ENCODE data around the gene SLC38A5. TPM values are rescaled to one million over a fixed set of nuclear protein-coding genes. Genes with fewer than 3 reads are reported as not detected.

SLC38A5 gene
- total RNA-seq, 1 experiment from 2014 or later = 54.6 TPM

DNA sequence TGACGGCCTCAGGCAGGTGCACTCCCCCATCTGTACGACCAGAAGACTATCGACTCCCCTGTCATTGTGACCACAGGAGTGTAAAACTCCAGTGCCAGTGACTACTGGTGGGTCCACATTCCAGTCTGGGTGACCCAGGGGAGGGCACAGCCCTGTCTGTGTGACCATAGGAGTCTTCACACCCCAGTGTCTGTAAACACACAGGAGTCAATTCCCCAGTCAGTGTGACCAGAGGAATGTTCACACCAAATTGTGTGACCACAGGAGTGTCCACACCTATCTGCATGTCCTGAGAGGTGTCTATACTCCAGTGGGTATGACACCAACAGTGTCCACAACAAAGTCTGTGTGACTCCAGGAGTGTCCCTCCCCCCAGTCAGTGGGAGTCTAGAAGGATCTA is 18.0 kb upstream of the SLC38A5 start:
- 0 out of 4 replicates have a peak overlapping the region, but pooled peaks of 1 of the 2 experiments have one; percentile 9 for H3K4me3 ChIP-seq (replicated peaks in 1 of 2; ENCODE audit: low read depth in 1 of 2, low read length in 2 of 2)
- H3K9ac ChIP-seq (ENCODE audit: low read length) = peak overlapping the region; percentile 52
- no peak for TF ChIP-seq EZH2phosphoT487 (IDR thresholded peaks at IDR 0.05; ENCODE audit: borderline replicate concordance)
- no peak for TF ChIP-seq EZH2 (IDR thresholded peaks at IDR 0.05)
- TF ChIP-seq SIN3A (IDR thresholded peaks at IDR 0.05; ENCODE audit: low read depth) = no peak
- TF ChIP-seq, protein P1, sequence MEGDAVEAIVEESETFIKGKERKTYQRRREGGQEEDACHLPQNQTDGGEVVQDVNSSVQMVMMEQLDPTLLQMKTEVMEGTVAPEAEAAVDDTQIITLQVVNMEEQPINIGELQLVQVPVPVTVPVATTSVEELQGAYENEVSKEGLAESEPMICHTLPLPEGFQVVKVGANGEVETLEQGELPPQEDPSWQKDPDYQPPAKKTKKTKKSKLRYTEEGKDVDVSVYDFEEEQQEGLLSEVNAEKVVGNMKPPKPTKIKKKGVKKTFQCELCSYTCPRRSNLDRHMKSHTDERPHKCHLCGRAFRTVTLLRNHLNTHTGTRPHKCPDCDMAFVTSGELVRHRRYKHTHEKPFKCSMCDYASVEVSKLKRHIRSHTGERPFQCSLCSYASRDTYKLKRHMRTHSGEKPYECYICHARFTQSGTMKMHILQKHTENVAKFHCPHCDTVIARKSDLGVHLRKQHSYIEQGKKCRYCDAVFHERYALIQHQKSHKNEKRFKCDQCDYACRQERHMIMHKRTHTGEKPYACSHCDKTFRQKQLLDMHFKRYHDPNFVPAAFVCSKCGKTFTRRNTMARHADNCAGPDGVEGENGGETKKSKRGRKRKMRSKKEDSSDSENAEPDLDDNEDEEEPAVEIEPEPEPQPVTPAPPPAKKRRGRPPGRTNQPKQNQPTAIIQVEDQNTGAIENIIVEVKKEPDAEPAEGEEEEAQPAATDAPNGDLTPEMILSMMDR (IDR thresholded peaks at IDR 0.05 in 2 of 3, conservative IDR thresholded peaks at IDR 0.05 in 1 of 3; ENCODE audit: borderline replicate concordance in 1 of 3, insufficient read depth in 1 of 3, low read depth in 2 of 3, low read length in 2 of 3) = no peak
- no peak for TF ChIP-seq POLR2AphosphoS5 (IDR thresholded peaks at IDR 0.05; ENCODE audit: low read depth, low read length)
- no peak for TF ChIP-seq RAD21 (IDR thresholded peaks at IDR 0.05; ENCODE audit: low read depth)
- TF ChIP-seq YY1 (IDR thresholded peaks at IDR 0.05; ENCODE audit: extremely low read depth, insufficient replicate concordance, low read depth, low read length) = no peak
- no peaks in the 10 kb centered on the region for H3K9me3 ChIP-seq (ENCODE audit: control insufficient read depth in 1 of 2, insufficient read depth in 1 of 2, low read depth in 1 of 2, low read length in 2 of 2)
- H4K20me1 ChIP-seq (ENCODE audit: insufficient read depth) = no peaks in the 10 kb centered on the region
- H3K79me2 ChIP-seq (ENCODE audit: insufficient read depth, low read length) = no peaks in the 10 kb centered on the region
- peak overlapping the region; percentile 62 for H3K4me2 ChIP-seq (ENCODE audit: low read length)
- H3K27ac ChIP-seq (ENCODE audit: low read depth, low read length) = peak overlapping the region; percentile 36
- ChIA-PET POLR2A (no interaction called here), CTCF (no interaction called here), RAD21 (ENCODE audit: low non-redundant PET in 1 of 2, low total read pairs in 2 of 2, uncharacterized antibody in 2 of 2, unreplicated experiment in 2 of 2) (no interaction called here)
- peaks cover 0 to under 1% of the 10 kb centered on the region in 2 experiments; a peak in 1 of 4 replicates for H3K36me3 ChIP-seq (ENCODE audit: control insufficient read depth in 1 of 2, insufficient read depth in 2 of 2, low read length in 2 of 2)
- intact Hi-C loops (cut with micrococcal nuclease) = no loop called here
- DNase-seq (ENCODE audit: low read depth, low spot score) = no peak
- peaks cover 6 to 55% of the 10 kb centered on the region in 2 experiments; a peak in 3 of 4 replicates for H3K4me1 ChIP-seq (ENCODE audit: control insufficient read depth in 1 of 2, insufficient read depth in 2 of 2, low read length in 2 of 2)
- no TSS peak for BruUV-seq (replicated peaks)
- H3K9me2 ChIP-seq (ENCODE audit: insufficient read depth) = no peaks in the 10 kb centered on the region
- H3K27me3 ChIP-seq (ENCODE audit: insufficient read depth, low read length) = no peaks in the 10 kb centered on the region
- ATAC-seq = peak; percentile 24
- no peak overlapping the region for H2AFZ ChIP-seq (ENCODE audit: low read depth, low read length, poor library complexity, severe bottlenecking)

DNA sequence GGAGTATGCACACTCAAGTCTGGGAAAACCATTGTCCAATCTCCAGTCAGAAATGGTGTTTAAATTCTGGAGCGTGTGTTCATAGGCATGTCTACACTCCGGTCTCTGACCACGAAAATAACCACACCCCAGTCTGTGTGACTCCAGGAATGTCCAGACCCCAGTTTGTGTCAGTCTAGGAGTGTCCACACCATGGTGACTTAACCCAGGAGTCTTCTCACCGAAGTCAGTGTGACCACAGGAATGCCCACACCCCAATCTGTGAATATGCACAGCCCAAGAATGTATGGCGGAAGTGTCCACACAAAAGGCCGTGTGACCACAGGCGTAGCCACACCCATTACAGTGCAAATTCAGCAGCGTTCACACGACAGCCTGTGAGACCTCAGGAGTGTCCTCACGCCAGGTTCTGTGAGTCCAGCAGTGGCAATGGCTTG is 17.3 kb upstream of the SLC38A5 start:
- Histone ChIP-seq H3K4me3 (replicated peaks in 1 of 2; ENCODE audit: low read depth in 1 of 2, low read length in 2 of 2) (peak overlapping the region in 1 of 2 experiments; percentile 9; a peak in 1 of 4 replicates), H3K27me3 (ENCODE audit: insufficient read depth, low read length) (no peaks in the 10 kb centered on the region), H3K79me2 (ENCODE audit: insufficient read depth, low read length) (no peaks in the 10 kb centered on the region), H2AFZ (ENCODE audit: low read depth, low read length, poor library complexity, severe bottlenecking) (no peak overlapping the region), H3K9me2 (ENCODE audit: insufficient read depth) (no peaks in the 10 kb centered on the region), H3K36me3 (ENCODE audit: control insufficient read depth in 1 of 2, insufficient read depth in 2 of 2, low read length in 2 of 2) (peaks cover under 1 to 2% of the 10 kb centered on the region in 2 experiments; a peak in 1 of 4 replicates), H3K4me2 (ENCODE audit: low read length) (peak overlapping the region; percentile 62), H3K9ac (ENCODE audit: low read length) (peak overlapping the region; percentile 52), H4K20me1 (ENCODE audit: insufficient read depth) (no peaks in the 10 kb centered on the region), H3K27ac (ENCODE audit: low read depth, low read length) (peak overlapping the region; percentile 36), H3K4me1 (ENCODE audit: control insufficient read depth in 1 of 2, insufficient read depth in 2 of 2, low read length in 2 of 2) (peaks cover 6 to 51% of the 10 kb centered on the region in 2 experiments; a peak in 3 of 4 replicates), H3K9me3 (ENCODE audit: control insufficient read depth in 1 of 2, insufficient read depth in 1 of 2, low read depth in 1 of 2, low read length in 2 of 2) (no peaks in the 10 kb centered on the region)
- intact Hi-C loops (cut with micrococcal nuclease) = no loop called here
- ATAC-seq = peak; percentile 90
- DNase-seq (ENCODE audit: low read depth, low spot score) = peak; percentile 90
- no TSS peak for BruUV-seq (replicated peaks)
- TF ChIP-seq FOSL1 (IDR thresholded peaks at IDR 0.05; ENCODE audit: low read depth) (no peak), YY1 (IDR thresholded peaks at IDR 0.05; ENCODE audit: extremely low read depth, insufficient replicate concordance, low read depth, low read length) (no peak), RAD21 (IDR thresholded peaks at IDR 0.05; ENCODE audit: low read depth) (no peak), ZFX (IDR thresholded peaks at IDR 0.05) (no peak), POLR2A (IDR thresholded peaks at IDR 0.05; ENCODE audit: borderline replicate concordance, extremely low read depth, insufficient read depth, insufficient read length) (no peak), SIN3A (IDR thresholded peaks at IDR 0.05; ENCODE audit: low read depth) (no peak), CBX3 (IDR thresholded peaks at IDR 0.05; ENCODE audit: low read depth) (no peak), EZH2 (IDR thresholded peaks at IDR 0.05) (no peak)
- ChIA-PET CTCF (no interaction called here), POLR2A (no interaction called here), RAD21 (ENCODE audit: low non-redundant PET in 1 of 2, low total read pairs in 2 of 2, uncharacterized antibody in 2 of 2, unreplicated experiment in 2 of 2) (no interaction called here)
